Loucy (cell line): ENCODE results near the gene TMEM248.

Experiments used
- H2AFZ ChIP-seq: fragments of 200-600 bp; sonication (generic); 2 replicates; pipeline ENCODE4 v1.6.0; 2016; ENCODE audit warnings: antibody characterized with exemption, mild to moderate bottlenecking, low read length, moderate library complexity
- H3F3A ChIP-seq: fragments of 200-600 bp; 2 replicates; pipeline ENCODE4 v1.6.0; 2016; ENCODE audit warnings: antibody characterized with exemption, low read depth, mild to moderate bottlenecking
- H3K27me3 ChIP-seq: fragments of 200-600 bp; sonication (generic); 2 replicates; pipeline ENCODE4 v1.6.1; 2014; ENCODE audit warnings: low read length, mild to moderate bottlenecking; ENCODE audit not compliant: insufficient read depth, poor library complexity, severe bottlenecking
- H3K36me3 ChIP-seq: fragments of 200-600 bp; sonication (generic); 2 replicates; pipeline ENCODE4 v1.6.1; 2016; ENCODE audit warnings: low read length; ENCODE audit not compliant: insufficient read depth
- H3K4me1 ChIP-seq: fragments of 200-600 bp; sonication (generic); 2 replicates; pipeline ENCODE4 v1.5.1; 2014; ENCODE audit warnings: low read length, mild to moderate bottlenecking; ENCODE audit not compliant: insufficient read depth, poor library complexity, severe bottlenecking
- H3K4me2 ChIP-seq: fragments of 200-600 bp; sonication (generic); 2 replicates; pipeline ENCODE4 v1.6.0; 2014; ENCODE audit warnings: antibody characterized with exemption, low read length, low read depth, mild to moderate bottlenecking; ENCODE audit not compliant: poor library complexity, severe bottlenecking
- H3K4me3 ChIP-seq: fragments of 200-600 bp; sonication (generic); 2 replicates; pipeline ENCODE4 v1.5.1; 2014; ENCODE audit warnings: low read length, mild to moderate bottlenecking, mixed read lengths; ENCODE audit not compliant: poor library complexity, severe bottlenecking
- H3K79me2 ChIP-seq: fragments of 200-600 bp; sonication (generic); 2 replicates; pipeline ENCODE4 v1.6.1; 2014; ENCODE audit warnings: low read length; ENCODE audit not compliant: insufficient read depth
- H3K9ac ChIP-seq: fragments of 200-600 bp; sonication (generic); 2 replicates; pipeline ENCODE4 v1.6.0; 2014; ENCODE audit warnings: mild to moderate bottlenecking, low read depth, low read length, moderate library complexity; ENCODE audit not compliant: poor library complexity, severe bottlenecking
- H3K9me2 ChIP-seq: fragments of 200-600 bp; sonication (generic); replicated peaks from 2 replicates; pipeline ENCODE4 v1.6.1; 2016; ENCODE audit warnings: low read depth, low read length, mixed read lengths
- H3K9me3 ChIP-seq: fragments of 200-600 bp; sonication (generic); 2 replicates; pipeline ENCODE4 v1.6.1; 2014; ENCODE audit warnings: mild to moderate bottlenecking, antibody characterized with exemption, low read length, low read depth; ENCODE audit not compliant: insufficient read depth
- H4K20me1 ChIP-seq: fragments of 200-600 bp; sonication (generic); 2 replicates; pipeline ENCODE4 v1.6.0; 2014; ENCODE audit warnings: antibody characterized with exemption, low read length, mild to moderate bottlenecking; ENCODE audit not compliant: insufficient read depth, poor library complexity, severe bottlenecking
- CTCF ChIP-seq: fragments of 200-600 bp; sonication (generic); conservative IDR thresholded peaks from 2 replicates; pipeline ENCODE4 v1.5.1; 2014; ENCODE audit warnings: mild to moderate bottlenecking, antibody characterized with exemption, low read length
- EZH2phosphoT487 ChIP-seq: fragments of 200-600 bp; IDR thresholded peaks from 2 replicates; pipeline ENCODE4 v1.6.1; 2018; ENCODE audit warnings: antibody characterized with exemption, mild to moderate bottlenecking, moderate library complexity, borderline replicate concordance

TMEM248 gene

GRCh38 chr7:66928388-66928787 lies 7.4 kb downstream of the TMEM248 start:
- Histone ChIP-seq H3K4me1 (peaks cover 19% of the 10 kb centered on the region), H3K4me2 (no peak overlapping the region), H4K20me1 (peaks cover 65% of the 10 kb centered on the region), H3K9ac (no peak overlapping the region), H3K27me3 (no peaks in the 10 kb centered on the region), H3K9me2 (no peaks in the 10 kb centered on the region), H3K4me3 (no peak overlapping the region), H2AFZ (no peak overlapping the region), H3K79me2 (peaks cover 97% of the 10 kb centered on the region), H3K36me3 (peaks cover 3% of the 10 kb centered on the region; the same call in 1 of the 2 replicates), H3K9me3 (no peaks in the 10 kb centered on the region), H3F3A (no peaks in the 10 kb centered on the region)
- TF ChIP-seq EZH2phosphoT487, result no peak
- no peak for TF ChIP-seq CTCF

GRCh38 chr7:66929165-66929564 lies 8.1 kb downstream of the TMEM248 start:
- Histone ChIP-seq H3K9me3 (no peaks in the 10 kb centered on the region), H3K27me3 (no peaks in the 10 kb centered on the region), H3K9ac (no peak overlapping the region), H3K9me2 (no peaks in the 10 kb centered on the region), H3F3A (no peaks in the 10 kb centered on the region), H4K20me1 (peaks cover 68% of the 10 kb centered on the region), H2AFZ (no peak overlapping the region), H3K4me1 (peaks cover 18% of the 10 kb centered on the region), H3K36me3 (peaks cover 3% of the 10 kb centered on the region; the same call in 1 of the 2 replicates), H3K4me2 (no peak overlapping the region), H3K4me3 (no peak overlapping the region), H3K79me2 (peaks cover 96% of the 10 kb centered on the region)
- TF ChIP-seq CTCF, result no peak
- TF ChIP-seq EZH2phosphoT487, result no peak

DNA sequence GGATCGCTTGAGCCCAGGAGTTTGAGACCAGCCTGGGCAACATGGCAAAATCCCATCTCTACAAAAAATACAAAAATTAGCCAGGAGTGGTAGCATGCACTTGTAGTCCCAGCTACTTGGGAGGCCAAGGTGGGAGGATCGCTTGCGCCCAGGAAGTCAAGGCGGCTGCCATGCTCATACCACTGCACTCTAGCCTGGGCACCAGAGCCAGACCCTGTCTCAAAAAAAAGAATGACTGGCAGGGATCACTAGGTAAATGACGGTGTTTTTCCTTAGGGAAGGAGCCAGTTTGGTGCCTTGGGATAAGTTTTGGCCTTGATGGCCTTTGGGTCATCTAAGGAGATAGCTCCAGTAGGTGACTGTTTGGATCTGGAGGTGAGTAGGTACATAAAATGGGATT lies 8.9 kb downstream of the TMEM248 start:
- peaks cover 68% of the 10 kb centered on the region for H4K20me1 ChIP-seq
- TF ChIP-seq CTCF, result no peak
- TF ChIP-seq EZH2phosphoT487, result no peak
- H3K36me3 ChIP-seq, result peaks cover 3% of the 10 kb centered on the region; the same call in 1 of the 2 replicates
- peaks cover 18% of the 10 kb centered on the region for H3K4me1 ChIP-seq
- no peak overlapping the region for H3K9ac ChIP-seq
- H3F3A ChIP-seq, result no peaks in the 10 kb centered on the region
- H3K9me3 ChIP-seq, result no peaks in the 10 kb centered on the region
- H3K9me2 ChIP-seq, result no peaks in the 10 kb centered on the region
- H2AFZ ChIP-seq, result no peak overlapping the region
- no peaks in the 10 kb centered on the region for H3K27me3 ChIP-seq
- peaks cover 98% of the 10 kb centered on the region for H3K79me2 ChIP-seq
- no peak overlapping the region for H3K4me3 ChIP-seq
- H3K4me2 ChIP-seq, result peak overlapping the region; percentile 13
